Right cardiac atrium (tissue), 5 donors: ENCODE data around the gene NRM. TPM values are rescaled to one million over a fixed set of nuclear protein-coding genes. Genes with fewer than 3 reads are reported as not detected.
"Not testable (repeated sequence)": the region's sequence is repeated elsewhere in the genome, so short reads cannot be mapped to it uniquely, and the experiment has no call there.

Experiments
- ATAC-seq, 2 donors: fragments of 200-7000 bp; cut with Tn5 transposase; one replicate each; pipeline versions ENCODE4 v1.8.0 to v1.9.1; 2020; ENCODE audit warnings: moderate library complexity in 2 of 2, mild to moderate bottlenecking in 1 of 2
- DNase-seq, 3 donors: peaks; one replicate each; pipeline ENCODE4 v3.0.0-alpha.2; 2020
- H3K27ac ChIP-seq: one replicate; pipeline ENCODE4 v1.5.1; 2013; ENCODE audit warnings: mild to moderate bottlenecking, low read length, control low read depth, moderate library complexity
- H3K27me3 ChIP-seq: one replicate; pipeline ENCODE4 v1.6.1; 2013; ENCODE audit not compliant: control insufficient read depth, insufficient read depth
- H3K4me1 ChIP-seq: one replicate; pipeline ENCODE4 v1.6.1; 2013; ENCODE audit warnings: low read length; ENCODE audit not compliant: control insufficient read depth, insufficient read depth
- H3K4me3 ChIP-seq: one replicate; pipeline ENCODE4 v1.5.1; 2013; ENCODE audit warnings: low read length, control low read depth
- H3K9me3 ChIP-seq: one replicate; pipeline ENCODE4 v1.6.1; 2013; ENCODE audit warnings: low read length; ENCODE audit not compliant: control insufficient read depth
- WGBS: extraction: QIAGEN DNeasy Blood & Tissue Kit; methylation state at CpG from one replicate; pipeline ENCODE4 v1.1.7; 2013; 5-methylcytosine and 5-hydroxymethylcytosine counted together
- intact Hi-C, 4 donors: fragments of 100-400 bp; cut with DNase I; formaldehyde crosslinking; loops; one replicate each; pipeline versions ENCODE4 v1.11.0 to v1.14.0; 2022 to 2023
- polyA plus RNA-seq: library from polyadenylated mRNA; stranded (reverse); fragments of 200-250 nt; gene quantifications from one replicate; pipeline ENCODE4 v1.2.3, GENCODE V29; 2013
- total RNA-seq, 4 donors: library from RNA; stranded (reverse); fragmentation: NEBNext Ultra II Directional; extraction: Animal tissue kit (Norgen Biotek cat#: 25700); gene quantifications; one replicate each; pipeline ENCODE4 v1.2.1, GENCODE V29; 2021
- donor health status: healthy with polysubstance abuse.
- donor health status: DM: no; HTN: yes; CAD: no.
- donor health status: DM: no; HTN: no; CAD: no.
- donor health status: DM: no; HTN: yes; CAD: no; lungs with severe emphysema.
- donor health status: DM: yes; HTN: yes; CAD: no.

Gene NRM
- total and polyA plus RNA-seq, 5 donors: 2.5 to 5.8 (median 5.3) TPM

- under 1% methylated on average over 38 of the region's 38 CpGs for WGBS
- H3K27ac ChIP-seq: peak within 1 kb of the TSS; percentile 91
- ATAC-seq: peak; percentile 84 to 87
- no peaks in the 10 kb centered on the region for H3K27me3 ChIP-seq
- DNase-seq: peak; percentile 96 to 99 (median 98)
- peaks cover 3% of the 10 kb centered on the region for H3K4me1 ChIP-seq
- intact Hi-C loops: loop anchor here in 1 of 4 donors (2.0 kb wide), 1 partner anchor 33 kb away; the partner anchor contains the start of gene PPP1R18
- no peaks in the 10 kb centered on the region for H3K9me3 ChIP-seq
- peak within 1 kb of the TSS; percentile 98 for H3K4me3 ChIP-seq
Measured at GRCh38 chr6:30719791-30720737, 29.3 kb upstream of the NRM start, which contains the start of gene TUBB. Gene TUBB, plus strand, starts transcription at chr6:30720352. Its CDS starts 155 bp downstream, at chr6:30720507.

- Histone ChIP-seq H3K4me1 (peaks cover 3% of the 10 kb centered on the region), H3K27me3 (no peaks in the 10 kb centered on the region), H3K27ac (peak overlapping the region; percentile 91), H3K9me3 (no peaks in the 10 kb centered on the region), H3K4me3 (peak overlapping the region; percentile 98)
- intact Hi-C loops: no loop called here
- 21% methylated on average over 8 of the region's 8 CpGs for WGBS
- ATAC-seq (no peak), DNase-seq (no peak)
Measured at GRCh38 chr6:30719356-30719755, 28.6 kb upstream of the NRM start.

- ATAC-seq: not testable (repeated sequence)
Measured at GRCh38 chr6:30717845-30718720, 27.3 kb upstream of the NRM start.

GRCh38 chr6:30717129-30717844 lies 26.5 kb upstream of the NRM start, which contains the start of gene MDC1:
Gene MDC1, minus strand, starts transcription at chr6:30717281. Its CDS starts 2,106 bp downstream, at chr6:30715175.
- Histone ChIP-seq H3K27me3 (no peaks in the 10 kb centered on the region), H3K4me1 (peaks cover 3% of the 10 kb centered on the region), H3K4me3 (peak within 1 kb of the TSS; percentile 91), H3K9me3 (no peaks in the 10 kb centered on the region), H3K27ac (peak within 1 kb of the TSS; percentile 98)
- peak; percentile 88 to 92 for ATAC-seq
- under 1% methylated on average over 48 of the region's 48 CpGs for WGBS
- DNase-seq: peak; percentile 100
- intact Hi-C loops: loop anchor here in 1 of 4 donors (2.0 kb wide), 1 partner anchor 22 kb away; no protein-coding TSS in a partner anchor

More at GRCh38 chr6:30717845-30718720, 27.3 kb upstream of the NRM start:
- 77% methylated on average over 37 of the region's 37 CpGs for WGBS
- H3K4me1 ChIP-seq, H3K27me3 ChIP-seq, H3K9me3 ChIP-seq: not testable (repeated sequence)
- peak overlapping the region; percentile 59 for H3K4me3 ChIP-seq
- intact Hi-C loops: loop anchor here in 1 of 4 donors (2.0 kb wide), 1 partner anchor 23 kb away; no protein-coding TSS in a partner anchor
- peak overlapping the region; percentile 96 for H3K27ac ChIP-seq
- DNase-seq: peak in 1 of 3 donors; percentile 59

- ATAC-seq: no peak
- WGBS: 2% methylated on average over 8 of the region's 8 CpGs
- no peaks in the 10 kb centered on the region for H3K27me3 ChIP-seq
- H3K27ac ChIP-seq: peak overlapping the region; percentile 98
- H3K4me3 ChIP-seq: peak overlapping the region; percentile 91
- intact Hi-C loops: loop anchor here in 1 of 4 donors (2.0 kb wide), 1 partner anchor 22 kb away; no protein-coding TSS in a partner anchor
- DNase-seq: no peak
- H3K9me3 ChIP-seq: no peaks in the 10 kb centered on the region
- H3K4me1 ChIP-seq: peaks cover 1% of the 10 kb centered on the region
Measured at GRCh38 chr6:30716879-30717128, 26.0 kb upstream of the NRM start.

GRCh38 chr6:30714263-30714662 lies 23.5 kb upstream of the NRM start:
- WGBS: 97% methylated on average over 1 of the region's 1 CpG
- no peak overlapping the region for H3K4me3 ChIP-seq
- ATAC-seq (no peak), DNase-seq (no peak)
- H3K4me1 ChIP-seq: no peaks in the 10 kb centered on the region
- H3K9me3 ChIP-seq: no peaks in the 10 kb centered on the region
- intact Hi-C loops: no loop called here
- no peak overlapping the region for H3K27ac ChIP-seq
- H3K27me3 ChIP-seq: no peaks in the 10 kb centered on the region

GRCh38 chr6:30712441-30712945 lies 21.7 kb upstream of the NRM start:
- no peak for ATAC-seq
- no peaks in the 10 kb centered on the region for H3K9me3 ChIP-seq
- intact Hi-C loops: no loop called here
- DNase-seq: peak in 1 of 3 donors; percentile 6
- no peak overlapping the region for H3K4me3 ChIP-seq
- no peak overlapping the region for H3K27ac ChIP-seq
- no peaks in the 10 kb centered on the region for H3K4me1 ChIP-seq
- H3K27me3 ChIP-seq: no peaks in the 10 kb centered on the region
- WGBS: 57% methylated on average over 7 of the region's 7 CpGs

GRCh38 chr6:30711758-30712380 lies 21.1 kb upstream of the NRM start:
- Histone ChIP-seq H3K4me1 (no peaks in the 10 kb centered on the region), H3K27me3 (no peaks in the 10 kb centered on the region), H3K9me3 (no peaks in the 10 kb centered on the region), H3K27ac (no peak overlapping the region), H3K4me3 (no peak overlapping the region)
- intact Hi-C loops: no loop called here
- 90% methylated on average over 1 of the region's 1 CpG for WGBS
- ATAC-seq (no peak), DNase-seq (peak in 1 of 3 donors; percentile 7)

GRCh38 chr6:30709101-30709868 lies 18.5 kb upstream of the NRM start:
- H3K27me3 ChIP-seq: no peaks in the 10 kb centered on the region
- no peaks in the 10 kb centered on the region for H3K4me1 ChIP-seq
- intact Hi-C loops: no loop called here
- DNase-seq (peak in 1 of 3 donors; percentile 9), ATAC-seq (no peak)
- no peak overlapping the region for H3K4me3 ChIP-seq
- 99% methylated on average over 2 of the region's 2 CpGs for WGBS
- no peaks in the 10 kb centered on the region for H3K9me3 ChIP-seq
- no peak overlapping the region for H3K27ac ChIP-seq
